Muscle of back (tissue), 11 donors: ENCODE data around the gene LPP. TPM values are rescaled to one million over a fixed set of nuclear protein-coding genes. Genes with fewer than 3 reads are reported as not detected.

Experiments used
- DNase-seq, 3 donors: peaks; one replicate each; pipeline versions ENCODE4 v3.0.0 to v3.0.0-alpha.2; 2013
- polyA plus RNA-seq, 10 donors: library from polyadenylated mRNA; unstranded; fragments of 120-200 nt; gene quantifications; one replicate each; pipeline ENCODE4 v1.2.1, GENCODE V29; 2013; ENCODE audit not compliant: insufficient read length in 10 of 10

The LPP gene
- polyA plus RNA-seq, 10 donors = 12.0 to 18.9 (median 16.3) TPM

GRCh38 chr3:188544012-188544411, 390.1 kb downstream of the LPP start:
- DNase-seq = no peak

GRCh38 chr3:188546835-188547670, 393.1 kb downstream of the LPP start:
- DNase-seq = no peak

- no peak for DNase-seq
These were observed 399.6 kb downstream of the LPP start for GRCh38 chr3:188553569-188553968.

GRCh38 chr3:188554404-188554803, 400.4 kb downstream of the LPP start:
- peak; percentile 23 to 59 (median 47) for DNase-seq

GRCh38 chr3:188557235-188557634, 403.3 kb downstream of the LPP start:
- DNase-seq = no peak

GRCh38 chr3:188558343-188559071, 404.6 kb downstream of the LPP start:
- DNase-seq = no peak

- DNase-seq = no peak
These were observed 405.1 kb downstream of the LPP start for GRCh38 chr3:188559072-188559429.

- no peak for DNase-seq
These were observed 405.9 kb downstream of the LPP start for GRCh38 chr3:188559856-188560255.

GRCh38 chr3:188562144-188562543, 408.2 kb downstream of the LPP start:
- no peak for DNase-seq

GRCh38 chr3:188567478-188568195, 413.7 kb downstream of the LPP start:
- peak in 1 of 3 donors; percentile 29 for DNase-seq

DNA sequence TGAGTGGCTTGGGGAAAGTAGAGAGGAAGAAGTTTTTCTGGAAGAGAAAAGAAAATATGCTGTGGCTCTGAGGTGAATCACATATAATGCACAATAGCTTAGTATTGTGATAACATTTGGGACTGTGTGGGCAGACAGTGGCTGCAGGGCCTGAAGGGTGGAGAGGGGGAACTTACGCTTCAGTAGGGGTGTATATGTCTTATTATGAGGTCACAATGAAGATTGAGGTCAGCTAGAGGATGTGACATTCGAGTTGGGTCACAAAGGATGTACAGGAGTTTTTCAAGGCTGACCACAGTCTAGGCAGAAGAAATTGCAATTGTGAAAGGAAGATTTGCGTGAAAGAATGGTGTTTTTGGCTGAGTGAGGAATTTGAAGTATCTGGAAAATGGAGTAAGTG, 414.8 kb downstream of the LPP start:
- DNase-seq = no peak

DNA sequence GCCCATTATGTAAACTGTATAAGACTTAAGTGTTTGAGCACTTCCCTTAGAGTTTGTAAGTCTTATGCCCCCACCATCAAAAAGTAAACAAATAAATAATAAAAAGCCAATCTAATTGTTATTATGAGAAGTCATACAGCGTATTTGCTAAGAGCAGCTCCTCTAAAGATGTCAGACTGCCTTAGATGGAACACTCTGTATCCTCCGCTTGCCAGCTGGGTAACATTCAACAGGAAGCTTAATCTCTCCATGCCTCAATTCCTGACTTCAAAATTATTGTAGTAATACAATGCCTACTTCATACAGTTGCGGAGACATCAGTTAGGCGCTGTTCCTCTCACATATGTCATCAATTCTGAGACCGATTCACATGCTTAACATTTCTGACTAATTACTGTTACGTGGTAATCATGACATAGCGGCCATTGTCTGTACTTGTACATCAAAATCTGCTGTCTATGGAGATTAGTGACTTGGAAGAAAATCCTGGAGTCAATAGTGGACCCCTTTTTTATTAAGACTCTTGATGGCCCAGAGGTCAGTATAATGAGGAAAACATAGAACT, 417.7 kb downstream of the LPP start:
- DNase-seq = no peak

DNA sequence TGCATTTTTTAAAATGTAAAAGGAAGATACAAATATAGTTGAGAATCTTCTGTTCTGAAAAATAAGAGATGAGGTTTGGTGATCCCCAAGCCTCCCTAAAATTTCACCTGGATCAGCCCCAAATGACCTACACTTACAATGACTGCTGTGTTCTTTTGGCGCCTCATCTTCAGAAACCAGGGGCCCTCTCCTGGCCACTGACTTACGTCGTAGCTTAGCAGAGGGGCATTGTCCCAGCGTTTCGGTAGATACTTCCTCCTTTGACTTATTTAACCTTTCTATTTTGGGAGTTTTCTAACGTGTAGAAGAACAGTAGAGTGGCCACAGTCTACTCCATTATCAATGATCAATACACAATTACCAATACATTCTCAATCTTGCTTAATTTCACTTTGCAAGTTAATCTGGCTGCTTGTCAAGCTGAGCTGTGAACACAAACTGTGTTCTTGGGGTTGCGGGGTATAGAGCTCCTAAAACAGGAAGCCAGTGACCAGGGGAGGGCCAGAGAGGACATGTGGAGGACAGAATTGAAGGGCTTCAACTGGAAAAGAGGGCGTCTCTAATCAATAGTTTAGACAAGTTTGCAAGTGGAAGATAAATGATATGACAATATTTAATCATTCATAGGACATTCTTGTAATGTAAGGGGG, 419.5 kb downstream of the LPP start:
- DNase-seq = no peak

DNA sequence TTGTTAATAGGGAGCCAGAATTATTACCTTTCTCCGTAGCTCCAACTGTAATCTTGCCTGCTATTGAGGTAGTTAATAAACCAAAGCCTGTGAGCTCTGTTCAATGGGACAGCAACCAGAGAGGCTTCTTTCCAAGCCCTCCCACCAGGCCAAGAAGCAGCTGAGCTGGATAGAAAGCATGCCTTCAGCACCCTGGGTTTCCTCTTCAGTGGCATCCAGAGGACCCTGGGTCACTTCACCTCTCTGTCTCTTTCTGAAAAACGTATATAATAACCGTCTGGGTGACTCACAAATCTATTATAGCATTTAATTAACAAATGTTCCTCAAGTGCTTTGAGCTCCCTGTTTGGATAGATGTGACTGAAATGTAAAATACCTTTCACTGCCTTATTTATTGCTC, 420.0 kb downstream of the LPP start:
- no peak for DNase-seq

GRCh38 chr3:188574885-188575284, 420.9 kb downstream of the LPP start:
- no peak for DNase-seq

GRCh38 chr3:188575501-188575900, 421.5 kb downstream of the LPP start:
- no peak for DNase-seq

DNA sequence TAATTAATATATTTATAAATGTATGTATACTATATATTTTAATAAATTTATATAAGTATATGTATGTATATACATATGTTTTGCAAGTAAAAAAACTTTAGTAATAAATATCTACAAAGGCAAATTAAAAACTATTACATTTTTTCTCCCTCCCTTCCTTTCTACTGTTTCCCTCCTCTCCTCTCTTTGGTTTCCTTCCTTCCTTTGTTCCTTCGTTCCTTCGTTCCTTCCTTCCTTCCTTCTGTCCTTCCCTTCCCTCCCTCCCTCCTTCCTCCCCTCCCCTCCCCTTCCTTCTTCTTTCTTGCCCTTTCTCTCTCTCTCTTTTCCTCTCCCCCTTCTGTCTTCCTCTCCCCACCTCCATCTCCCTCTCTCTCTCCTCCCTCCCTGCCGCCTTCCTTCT, 423.6 kb downstream of the LPP start:
- DNase-seq = no peak

DNA sequence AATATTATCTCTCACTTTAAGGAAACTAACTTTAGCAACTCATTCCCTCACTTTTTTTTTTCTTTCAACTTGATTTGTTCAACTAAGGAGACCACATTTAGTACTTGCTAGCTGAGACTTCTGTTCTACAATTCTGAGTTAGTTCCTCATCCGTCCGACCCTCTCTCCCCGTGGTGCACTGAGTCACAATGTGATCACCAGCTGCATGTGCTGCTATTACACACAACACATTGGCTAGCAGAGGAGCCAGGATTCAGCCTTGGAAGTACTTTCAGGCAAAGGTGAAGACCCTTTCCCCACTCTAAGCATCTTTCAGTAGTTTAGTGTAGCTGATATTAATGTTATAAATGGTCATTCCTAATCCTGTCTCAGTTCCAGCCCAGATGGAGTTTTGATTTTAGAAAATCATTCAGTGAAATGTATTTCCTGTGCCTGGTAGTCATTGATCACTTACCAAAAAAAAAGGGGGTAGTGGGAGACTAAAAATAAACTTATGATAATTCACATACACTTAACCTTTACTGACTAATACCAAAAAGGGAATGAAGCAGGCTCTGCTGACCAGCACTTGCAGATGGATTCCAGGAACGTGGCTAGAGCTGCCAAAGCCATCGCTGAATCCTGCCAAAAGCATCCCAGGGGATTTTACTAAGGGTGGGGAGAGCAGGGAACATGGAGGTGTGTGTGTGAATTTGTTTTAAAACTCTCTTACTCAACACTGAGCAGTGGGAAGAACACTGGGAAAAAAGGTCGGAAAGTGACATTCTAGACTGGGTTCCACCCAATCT, 424.8 kb downstream of the LPP start:
- DNase-seq = peak; percentile 83 to 90 (median 87)

GRCh38 chr3:188580223-188580622, 426.3 kb downstream of the LPP start:
- DNase-seq = no peak

GRCh38 chr3:188580659-188581058, 426.7 kb downstream of the LPP start:
- DNase-seq = no peak

- DNase-seq = no peak
These were observed 427.4 kb downstream of the LPP start for GRCh38 chr3:188581365-188581764.
